ENCODE data around the gene CFAP54.
"Not testable (repeated sequence)": the region's sequence is repeated elsewhere in the genome, so short reads cannot be mapped to it uniquely, and the experiment has no call there.

CFAP54 gene

GRCh38 chr12:96478011-96478410, 11.4 kb upstream of the CFAP54 start:
- no peak for DNase-seq

DNA sequence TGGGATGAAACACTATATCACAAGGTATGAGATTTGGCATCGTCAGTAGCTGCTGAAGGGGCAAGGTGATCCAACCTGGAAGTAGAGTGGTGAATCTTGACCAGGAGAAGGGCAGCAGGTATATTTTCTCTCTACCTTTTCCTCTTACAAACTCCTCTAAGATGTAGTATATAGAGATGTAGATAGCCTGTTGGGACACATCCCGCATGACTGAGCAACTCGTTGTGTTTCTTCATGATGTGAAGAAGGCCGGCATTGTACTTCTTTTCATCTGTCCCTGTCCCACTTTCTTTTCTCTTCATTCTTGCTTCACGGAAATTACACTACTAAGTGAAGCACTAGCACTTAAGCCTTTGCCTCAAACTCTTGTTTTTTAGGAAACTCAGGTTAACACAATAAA, 7.3 kb upstream of the CFAP54 start:
- no peak for DNase-seq

DNA sequence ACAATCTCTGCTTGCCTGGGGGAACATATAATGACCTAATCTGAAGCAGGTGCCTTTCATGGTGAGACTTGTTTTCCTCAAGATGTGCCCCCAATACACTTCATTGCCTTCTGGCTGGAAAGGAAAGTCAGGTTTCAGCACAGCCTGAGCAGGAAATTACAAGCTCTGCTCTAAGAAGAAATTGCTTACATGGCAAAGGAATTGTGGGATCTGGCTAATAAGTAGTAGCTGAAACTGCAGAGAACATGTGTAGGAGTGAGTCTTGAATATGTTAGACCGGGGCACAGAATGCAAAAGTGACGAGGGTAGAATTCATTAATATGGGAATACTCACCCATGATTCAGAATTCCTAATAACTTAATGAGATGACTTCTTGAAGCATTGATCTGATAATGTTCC, 6.3 kb upstream of the CFAP54 start:
- DNase-seq: no peak

GRCh38 chr12:96486751-96487613, 2.4 kb upstream of the CFAP54 start:
- DNase-seq: no peak

GRCh38 chr12:96487634-96488033, 1.7 kb upstream of the CFAP54 start:
- no peak for DNase-seq

- no peak for DNase-seq
Measured at GRCh38 chr12:96493106-96493505, 3.7 kb downstream of the CFAP54 start.

- not testable (repeated sequence) for DNase-seq
Measured at GRCh38 chr12:96494154-96494553, 4.8 kb downstream of the CFAP54 start.

GRCh38 chr12:96495155-96495554, 5.8 kb downstream of the CFAP54 start:
- no peak for DNase-seq

DNA sequence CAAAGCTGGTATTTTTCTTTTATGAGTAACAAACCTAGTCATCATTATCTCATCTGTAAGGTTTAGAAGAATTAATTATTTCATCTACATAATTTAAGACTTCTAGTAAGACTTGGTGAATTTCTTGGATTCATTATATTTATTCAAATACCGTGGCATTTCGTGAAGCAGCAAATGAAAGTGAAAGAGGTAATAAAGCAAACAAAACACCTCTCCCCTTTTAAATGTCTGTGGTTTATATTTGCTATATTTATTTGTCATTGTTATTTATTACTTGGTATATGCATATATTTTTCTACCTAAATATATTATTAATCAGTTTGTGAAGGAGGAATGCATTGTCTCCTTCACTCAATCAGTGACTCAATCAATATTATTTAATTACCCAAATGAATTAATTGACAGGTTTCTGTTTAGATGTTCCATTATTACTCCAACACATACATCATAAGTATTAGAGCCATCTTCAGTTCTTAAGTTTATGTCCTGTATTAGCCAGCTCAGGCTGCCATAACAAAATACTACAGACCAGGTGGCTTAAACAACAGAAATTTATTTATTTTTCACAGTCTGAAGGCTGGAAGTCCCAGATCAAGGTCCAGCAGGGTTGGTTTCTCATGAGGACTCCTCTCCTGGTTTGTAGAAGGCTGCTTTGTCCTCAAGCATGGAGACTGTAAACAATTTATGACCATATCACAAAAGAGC, 6.6 kb downstream of the CFAP54 start:
- DNase-seq: peak in 1 of 5 donors; percentile 18

GRCh38 chr12:96496944-96497343, 7.6 kb downstream of the CFAP54 start:
- DNase-seq: no peak

GRCh38 chr12:96497855-96498254, 8.5 kb downstream of the CFAP54 start:
- no peak for DNase-seq

DNA sequence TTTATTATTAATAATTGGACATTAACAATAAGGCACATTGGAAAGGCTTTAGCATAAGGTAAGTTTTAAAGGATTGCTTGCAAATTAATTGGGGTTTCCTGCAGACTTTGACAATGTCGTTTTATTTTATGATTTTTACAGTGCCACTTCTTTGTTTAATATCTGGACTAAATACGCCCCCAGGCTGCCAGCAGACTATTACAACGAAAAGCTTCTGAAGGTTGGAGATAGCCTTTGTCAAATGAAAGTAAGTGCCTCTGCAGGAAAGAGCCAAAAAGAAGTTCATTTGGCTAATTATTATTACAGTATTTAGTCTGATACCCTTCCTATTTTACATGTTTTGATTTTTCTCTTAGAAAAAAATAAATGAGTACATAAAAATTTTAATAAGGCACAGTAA, 11.3 kb downstream of the CFAP54 start:
- peak in 1 of 5 donors; percentile 6 for DNase-seq

- peak in 4 of 5 donors; percentile 6 to 80 (median 20) for DNase-seq
Measured at GRCh38 chr12:96501133-96501761, 11.9 kb downstream of the CFAP54 start.

DNA sequence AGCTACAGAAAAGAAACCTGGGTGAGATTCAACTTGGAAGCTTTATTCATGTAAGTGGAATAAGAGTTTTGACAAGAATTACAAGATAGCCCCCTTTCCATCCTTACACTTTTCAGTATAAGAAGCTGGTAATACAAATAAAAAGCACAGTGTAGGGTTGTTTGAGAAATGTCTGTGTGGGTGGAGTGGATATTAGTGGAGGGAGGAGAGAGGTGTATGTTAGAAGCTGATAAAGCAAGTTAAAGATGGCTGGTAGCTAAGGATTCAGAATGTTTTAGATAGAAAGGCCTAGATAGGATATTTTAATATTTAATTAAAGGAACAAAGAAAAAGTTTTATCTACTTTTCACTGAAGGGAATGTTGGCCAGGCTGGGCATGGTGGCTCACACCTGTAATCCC, 12.5 kb downstream of the CFAP54 start:
- DNase-seq: no peak

DNA sequence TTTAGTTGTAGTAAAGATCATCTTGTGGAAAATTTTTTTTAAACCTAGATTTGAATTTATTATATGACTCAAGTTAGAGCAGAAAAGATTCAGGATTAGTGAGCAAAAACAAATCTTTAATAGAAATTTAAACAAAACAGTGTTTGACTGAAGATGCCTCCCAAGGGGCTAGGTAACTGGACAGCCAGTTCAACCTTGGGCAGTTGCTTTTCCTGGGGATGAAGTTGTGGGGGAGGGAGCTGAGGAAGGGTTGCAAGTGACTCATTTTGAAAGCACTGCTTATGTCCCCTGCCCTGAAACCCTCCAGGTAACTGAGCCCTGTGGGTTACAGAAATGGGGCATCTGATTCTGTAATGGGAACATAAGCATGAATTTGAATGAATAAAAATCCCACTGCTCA, 13.1 kb downstream of the CFAP54 start:
- peak in 1 of 5 donors; percentile 57 for DNase-seq

GRCh38 chr12:96502949-96503532, 13.7 kb downstream of the CFAP54 start:
- no peak for DNase-seq

DNA sequence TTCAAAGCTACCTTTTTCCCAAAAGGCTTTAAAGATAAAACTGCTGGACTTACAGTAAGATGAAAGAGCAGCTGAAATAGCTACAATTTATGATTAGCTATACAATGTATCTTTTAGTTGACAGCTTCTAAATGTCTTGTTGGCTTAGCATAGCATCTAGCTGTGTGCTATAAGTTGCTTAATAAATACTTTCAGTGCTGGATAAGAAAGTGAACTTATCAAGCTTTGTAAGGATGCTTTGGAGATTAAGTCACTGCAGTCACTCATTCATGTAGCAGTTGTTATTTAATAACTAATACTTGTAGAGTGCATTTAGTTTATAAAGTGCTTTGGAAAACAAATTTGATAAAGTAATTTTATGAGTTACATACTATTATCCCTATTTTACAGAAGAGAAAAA, 14.6 kb downstream of the CFAP54 start:
- DNase-seq: no peak

- no peak for DNase-seq
Measured at GRCh38 chr12:96506776-96507175, 17.4 kb downstream of the CFAP54 start.

DNA sequence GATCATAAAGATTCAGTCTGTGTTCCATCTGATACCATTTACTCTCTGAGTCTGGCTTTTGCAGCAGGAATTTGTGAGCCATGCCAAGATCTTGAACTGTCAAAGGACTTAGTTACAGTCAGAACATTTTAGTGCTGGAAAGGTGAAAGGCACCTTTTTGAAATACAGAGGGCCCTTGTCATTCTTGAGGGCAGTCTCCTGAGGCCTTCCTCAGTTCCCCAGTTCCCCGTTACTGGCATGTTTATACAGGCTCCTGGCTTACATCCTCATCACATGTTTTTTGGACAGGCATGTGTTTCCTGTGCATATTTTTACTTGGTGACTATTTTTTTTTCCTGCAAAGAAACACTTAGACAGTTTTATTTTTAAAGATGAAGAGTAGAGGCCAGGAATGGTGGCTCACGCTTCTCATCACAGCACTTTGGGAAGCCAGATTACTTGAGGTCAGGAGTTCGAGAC, 21.0 kb downstream of the CFAP54 start:
- no peak for DNase-seq

DNA sequence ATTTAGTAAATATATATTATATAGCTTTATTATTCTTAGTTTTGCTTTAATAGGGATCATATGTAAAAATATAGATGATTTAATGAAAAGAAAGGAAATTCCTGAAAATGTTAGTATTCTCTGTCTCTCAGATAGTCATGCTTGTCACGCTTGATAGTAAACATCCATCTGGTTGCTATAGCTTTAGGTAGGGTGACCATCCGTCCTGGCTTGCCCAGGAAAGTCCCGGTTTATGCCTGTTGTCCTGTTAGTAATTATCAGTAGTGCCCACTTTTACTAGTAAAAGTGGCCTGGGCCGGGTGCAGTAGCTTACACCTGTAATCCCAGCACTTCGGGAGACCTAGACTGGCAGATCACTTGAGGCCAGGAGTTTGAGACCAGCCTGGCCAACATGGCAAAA, 23.8 kb downstream of the CFAP54 start:
- no peak for DNase-seq

GRCh38 chr12:96513681-96514080, 24.3 kb downstream of the CFAP54 start:
- no peak for DNase-seq

GRCh38 chr12:96514328-96514727, 25.0 kb downstream of the CFAP54 start:
- no peak for DNase-seq
